A549 treated with CORT108297 at 1 μM for 4 hours (cell line): Measurements from ENCODE around the gene ROCK2. TPM values are rescaled to one million over a fixed set of nuclear protein-coding genes. Genes with fewer than 3 reads are reported as not detected.

ENCODE experiments used
- total RNA-seq: library from RNA; stranded (reverse); fragments of 200-300 nt; extraction: Qiagen RNA extraction; gene quantifications from 5 replicates; pipeline ENCODE4 v1.2.3, GENCODE V29; 2022

Gene ROCK2
- 21.0 to 31.6 TPM (median 26.3 TPM) in 5 replicates for total RNA-seq

DNA sequence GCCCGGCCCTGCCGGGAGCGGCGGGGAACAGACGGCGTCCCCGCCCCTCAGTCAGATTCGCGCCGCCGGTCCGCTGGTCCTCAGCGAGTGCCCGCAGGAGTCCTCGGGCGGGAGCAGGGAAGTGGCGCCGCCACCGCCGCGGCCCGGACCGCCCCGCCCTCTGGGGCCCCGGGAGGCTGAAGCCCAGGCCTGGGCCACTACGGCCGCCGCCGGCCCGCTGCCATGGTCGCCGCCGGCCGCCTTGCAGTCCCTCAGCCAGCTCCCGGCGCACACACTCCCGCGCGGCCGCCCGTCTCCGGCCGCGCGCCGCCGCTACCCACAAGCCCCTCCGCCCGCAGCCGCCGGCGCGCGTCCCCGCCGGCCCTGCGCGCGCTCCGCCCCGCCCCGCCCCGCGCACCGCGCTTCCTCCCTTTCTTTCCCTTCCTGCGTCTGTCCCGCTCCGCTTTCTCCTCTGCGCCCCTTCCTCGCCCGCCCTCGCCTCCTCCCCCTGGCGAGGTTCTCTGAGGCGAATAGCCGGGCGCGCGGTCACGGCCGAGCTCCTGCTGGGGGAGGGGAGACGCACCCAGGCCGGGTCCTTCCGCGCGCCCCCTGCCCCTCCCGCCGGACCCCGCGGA, at the start of gene ROCK2:
TSS of gene ROCK2 (minus strand) at position 295 of the 614 bp plus-strand sequence. CDS start 500 bp downstream, outside the sequence.

DNA sequence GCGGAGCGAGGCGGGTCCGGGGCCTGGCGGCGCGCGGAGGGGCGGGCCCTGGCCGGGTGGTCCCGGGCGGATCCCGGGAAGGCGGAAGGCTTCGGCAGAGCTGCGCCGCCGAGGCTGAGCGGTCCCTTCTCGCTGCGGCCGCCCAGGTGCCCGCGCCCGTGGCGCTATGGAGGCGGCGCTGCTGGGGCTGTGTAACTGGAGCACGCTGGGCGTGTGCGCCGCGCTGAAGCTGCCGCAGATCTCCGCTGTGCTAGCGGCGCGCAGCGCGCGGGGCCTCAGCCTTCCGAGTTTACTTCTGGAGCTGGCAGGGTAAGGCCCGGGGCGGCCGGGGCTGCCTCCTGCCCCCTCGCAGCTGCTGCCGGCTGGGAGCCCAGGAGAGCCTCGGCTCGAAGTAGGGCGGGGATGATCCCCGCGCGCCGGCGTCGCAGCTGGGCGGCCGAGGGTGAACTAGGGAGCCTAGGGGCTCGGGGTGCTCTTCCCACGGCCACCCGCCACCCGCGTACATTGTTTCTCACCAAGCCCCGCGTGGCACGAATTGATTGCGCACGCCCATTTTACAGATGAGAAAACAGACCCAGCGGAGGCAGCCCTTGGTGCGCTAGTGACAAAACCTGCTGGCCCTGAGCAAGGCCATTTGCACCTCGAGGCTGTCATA, 188.9 kb downstream of the ROCK2 start, which contains the start of gene SLC66A3:
TSS of gene SLC66A3 (plus strand) at position 87 of the 655 bp plus-strand sequence. CDS start at position 167, 80 bp downstream.

Other genes starting within 250 kb of the ROCK2 start
- 32.7 to 40.5 TPM (median 38.8 TPM) in 5 replicates for gene SLC66A3, start 189.2 kb downstream of the ROCK2 start, total RNA-seq
- 25.3 to 30.1 TPM (median 28.1 TPM) in 5 replicates for gene E2F6, start 121.5 kb upstream of the ROCK2 start, total RNA-seq
- gene GREB1, start 189.4 kb upstream of the ROCK2 start, total RNA-seq = 2.5 to 3.0 TPM (median 2.8 TPM) in 5 replicates